ACC112 (cell line): Measurements from ENCODE around the gene ZNF618.

Experiments
- H2AFZ ChIP-seq: fragments of 200-600 bp; sonication (generic); one replicate; pipeline ENCODE4 v1.6.0; 2017; ENCODE audit warnings: antibody characterized with exemption, low read length; ENCODE audit not compliant: unreplicated experiment
- H3K27ac ChIP-seq: fragments of 200-600 bp; sonication (generic); 2 replicates; pipeline ENCODE4 v1.5.1; 2014; ENCODE audit warnings: low read depth, mild to moderate bottlenecking, antibody characterized with exemption, low read length, moderate library complexity
- H3K27me3 ChIP-seq: fragments of 200-600 bp; sonication (generic); 2 replicates; pipeline ENCODE4 v1.6.1; 2014; ENCODE audit warnings: mild to moderate bottlenecking, antibody characterized with exemption, low read length, moderate library complexity, mixed read lengths; ENCODE audit not compliant: insufficient read depth
- H3K36me3 ChIP-seq: fragments of 200-600 bp; sonication (generic); 2 replicates; pipeline ENCODE4 v1.6.1; 2016; ENCODE audit warnings: mild to moderate bottlenecking, antibody characterized with exemption, low read length, moderate library complexity, mixed read lengths; ENCODE audit not compliant: insufficient read depth
- H3K4me1 ChIP-seq: fragments of 200-600 bp; sonication (generic); one replicate; pipeline ENCODE4 v1.6.1; 2016; ENCODE audit warnings: low read length, mixed read lengths; ENCODE audit not compliant: insufficient read depth, unreplicated experiment, control insufficient read depth
- H3K4me3 ChIP-seq: fragments of 200-600 bp; sonication (generic); 2 replicates; pipeline ENCODE4 v1.5.1; 2014; ENCODE audit warnings: mild to moderate bottlenecking, low read depth, low read length
- H3K79me2 ChIP-seq: fragments of 200-600 bp; sonication (generic); one replicate; pipeline ENCODE4 v1.6.0; 2016; ENCODE audit warnings: low read length; ENCODE audit not compliant: control insufficient read depth, unreplicated experiment, insufficient read depth

Gene ZNF618

DNA sequence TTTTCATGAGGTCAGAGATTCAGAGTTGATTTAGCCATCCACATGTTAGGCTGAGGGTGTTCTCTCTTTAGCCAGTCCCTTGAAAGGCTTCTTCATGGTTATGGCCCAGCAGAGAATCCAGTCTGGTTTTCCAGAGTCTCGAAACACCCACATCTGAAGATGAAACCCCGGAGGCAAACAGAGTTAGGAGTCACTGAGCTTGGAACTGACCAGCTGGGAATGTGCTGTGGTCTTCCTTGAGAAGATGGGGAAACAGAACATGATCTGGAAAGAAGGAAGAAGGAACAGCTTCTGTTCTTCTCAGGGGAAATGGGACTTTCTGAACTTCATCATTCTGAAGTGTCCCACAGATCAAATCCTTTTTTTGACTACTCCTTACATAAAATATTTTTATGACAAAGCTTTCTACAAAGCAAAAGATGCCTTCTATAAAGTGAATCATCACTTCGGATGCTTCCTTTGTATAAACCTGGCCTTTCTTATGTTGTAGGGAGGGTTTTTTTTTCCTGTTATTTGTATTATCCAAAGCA, 45.4 kb downstream of the ZNF618 start:
- no peak overlapping the region for H3K4me3 ChIP-seq
- H2AFZ ChIP-seq: no peak overlapping the region
- no peaks in the 10 kb centered on the region for H3K27me3 ChIP-seq
- peaks cover 12% of the 10 kb centered on the region for H3K4me1 ChIP-seq
- peaks cover 15% of the 10 kb centered on the region for H3K79me2 ChIP-seq
- no peak overlapping the region for H3K27ac ChIP-seq
- H3K36me3 ChIP-seq: peaks cover 10% of the 10 kb centered on the region

DNA sequence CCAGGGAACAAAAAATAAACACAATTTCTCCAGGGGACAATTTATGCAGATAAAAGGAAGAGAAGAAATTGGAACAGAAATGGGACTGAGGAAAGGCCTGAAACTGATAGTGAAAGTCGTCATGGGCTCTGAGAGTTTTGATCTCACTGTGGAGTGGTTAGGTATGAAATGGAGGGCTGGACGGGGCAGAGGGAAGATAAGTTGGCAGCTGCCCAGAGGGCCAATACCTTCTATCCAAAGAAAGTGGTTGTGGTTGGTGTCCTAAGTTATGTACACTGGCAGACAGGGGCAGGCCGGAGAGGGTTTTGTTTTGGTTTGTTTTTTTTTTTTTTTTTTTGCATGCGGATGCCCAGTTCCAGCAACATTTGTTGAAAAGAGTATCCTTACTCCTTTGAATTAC, 46.1 kb downstream of the ZNF618 start:
- H3K4me3 ChIP-seq: no peak overlapping the region
- peaks cover 10% of the 10 kb centered on the region for H3K36me3 ChIP-seq
- H3K27ac ChIP-seq: no peak overlapping the region
- H3K4me1 ChIP-seq: peaks cover 12% of the 10 kb centered on the region
- H2AFZ ChIP-seq: no peak overlapping the region
- H3K27me3 ChIP-seq: no peaks in the 10 kb centered on the region
- peaks cover 15% of the 10 kb centered on the region for H3K79me2 ChIP-seq

DNA sequence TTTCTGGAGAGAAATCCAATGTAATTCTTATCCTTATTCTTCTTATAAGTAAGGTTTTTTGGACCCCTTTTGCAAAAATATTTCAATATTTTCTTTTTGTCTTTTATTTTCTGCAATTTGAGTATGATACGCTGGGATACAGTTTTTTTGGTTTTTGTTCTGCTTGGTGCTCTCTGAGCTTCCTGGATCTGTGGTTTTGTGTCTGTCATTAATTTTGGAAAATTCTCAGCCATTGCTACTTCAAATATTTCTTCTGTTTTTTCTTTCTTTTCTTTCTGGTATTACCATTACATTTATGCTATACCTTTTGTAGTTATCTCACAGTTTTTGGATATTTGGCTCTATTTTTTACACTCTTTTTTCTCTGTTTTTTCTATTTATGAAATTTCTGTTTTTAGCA, 50.1 kb downstream of the ZNF618 start:
- no peak overlapping the region for H3K4me3 ChIP-seq
- no peaks in the 10 kb centered on the region for H3K27me3 ChIP-seq
- H3K27ac ChIP-seq: no peak overlapping the region
- peaks cover 17% of the 10 kb centered on the region for H3K36me3 ChIP-seq
- H3K4me1 ChIP-seq: peaks cover 26% of the 10 kb centered on the region
- no peak overlapping the region for H2AFZ ChIP-seq
- H3K79me2 ChIP-seq: peaks cover 17% of the 10 kb centered on the region

DNA sequence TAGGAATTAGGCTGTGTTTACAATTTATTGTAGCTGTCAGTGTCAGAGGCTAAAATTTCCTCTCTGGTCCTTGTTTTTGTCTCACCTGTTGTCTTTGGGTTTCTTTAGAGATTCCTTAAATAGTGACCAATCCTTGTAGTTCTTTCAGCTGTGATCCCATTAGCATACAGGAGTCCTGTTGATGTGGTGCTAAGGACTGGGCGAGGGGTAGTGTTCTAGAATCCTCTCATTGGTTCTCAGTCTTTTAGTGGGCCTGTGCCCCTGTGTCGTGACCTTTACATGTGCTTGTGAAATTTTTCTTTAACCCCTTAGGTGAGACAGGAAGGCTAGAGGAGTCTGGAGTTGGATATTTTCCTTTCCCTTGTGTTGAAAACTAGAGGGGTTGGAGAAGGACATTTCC, 51.2 kb downstream of the ZNF618 start:
- Histone ChIP-seq H3K4me3 (no peak overlapping the region), H3K79me2 (peaks cover 20% of the 10 kb centered on the region), H3K27me3 (no peaks in the 10 kb centered on the region), H3K27ac (no peak overlapping the region), H3K4me1 (peaks cover 16% of the 10 kb centered on the region), H2AFZ (no peak overlapping the region), H3K36me3 (peaks cover 17% of the 10 kb centered on the region)

DNA sequence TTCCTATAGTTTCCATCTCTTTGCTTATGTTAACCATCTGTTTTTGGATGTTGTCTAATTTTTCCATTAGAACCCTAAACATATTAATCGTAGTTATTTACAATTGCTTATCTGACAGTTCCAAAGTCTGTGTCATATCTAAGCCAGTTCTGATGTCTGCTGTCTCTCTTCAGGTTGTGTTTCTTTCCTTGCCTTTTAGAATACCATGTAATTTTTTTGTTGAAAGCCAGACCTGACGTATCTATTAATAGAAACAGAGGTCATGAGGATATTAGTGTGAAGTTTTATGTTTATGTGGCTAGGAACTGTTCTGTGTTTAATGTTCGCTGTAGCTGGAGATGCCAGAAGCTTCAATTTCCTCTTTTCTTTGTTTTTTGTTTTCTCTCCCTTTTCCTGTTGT, 52.2 kb downstream of the ZNF618 start:
- no peaks in the 10 kb centered on the region for H3K27me3 ChIP-seq
- peaks cover 21% of the 10 kb centered on the region for H3K4me1 ChIP-seq
- no peak overlapping the region for H3K4me3 ChIP-seq
- H2AFZ ChIP-seq: no peak overlapping the region
- no peak overlapping the region for H3K27ac ChIP-seq
- peaks cover 22% of the 10 kb centered on the region for H3K79me2 ChIP-seq
- H3K36me3 ChIP-seq: peaks cover 13% of the 10 kb centered on the region

DNA sequence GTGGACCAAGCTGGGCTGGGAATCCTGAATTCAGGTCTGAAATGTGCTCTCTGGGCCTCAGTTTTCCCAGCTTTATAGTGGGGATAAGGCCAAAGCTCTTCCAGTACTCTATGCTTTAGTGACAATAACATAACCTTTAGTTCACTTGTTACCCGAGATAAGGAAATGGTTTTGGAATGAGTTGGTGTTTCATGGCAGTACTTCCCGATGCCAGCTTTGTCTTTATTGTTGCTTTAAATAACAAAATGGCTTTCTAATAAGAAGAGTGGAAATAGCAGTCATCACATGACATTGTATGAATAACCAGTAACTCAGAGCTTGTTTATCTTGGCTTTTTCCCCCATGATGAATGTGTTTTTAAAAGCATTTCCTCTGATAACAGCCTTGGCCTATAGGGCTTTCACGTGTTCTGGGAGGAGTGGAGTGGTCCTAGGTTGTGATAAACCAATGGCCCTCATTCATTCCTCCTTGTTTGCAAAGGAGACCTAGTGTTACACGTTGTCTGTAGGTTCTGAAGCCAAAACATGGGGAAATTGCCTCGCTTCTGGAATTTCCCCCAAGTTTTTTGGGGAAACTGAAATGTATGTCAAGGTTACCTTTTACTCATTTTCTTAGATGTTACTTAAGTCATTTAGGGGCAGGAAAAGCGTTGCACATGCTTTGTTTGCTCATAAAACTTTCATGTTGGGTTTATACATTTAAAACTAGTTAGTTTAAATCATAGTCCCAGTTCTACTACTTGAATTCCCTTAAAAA, 53.7 kb downstream of the ZNF618 start:
- Histone ChIP-seq H3K4me1 (peaks cover 28% of the 10 kb centered on the region), H2AFZ (peak overlapping the region; percentile 20), H3K4me3 (no peak overlapping the region), H3K79me2 (peaks cover 13% of the 10 kb centered on the region), H3K36me3 (peaks cover 7% of the 10 kb centered on the region), H3K27ac (peak overlapping the region; percentile 43; the same call in 1 of the 2 replicates), H3K27me3 (no peaks in the 10 kb centered on the region)

- Histone ChIP-seq H3K4me3 (no peak overlapping the region), H2AFZ (no peak overlapping the region), H3K27ac (peak overlapping the region; percentile 43; the same call in 1 of the 2 replicates), H3K79me2 (peaks cover 11% of the 10 kb centered on the region), H3K36me3 (peaks cover 7% of the 10 kb centered on the region; the same call in 1 of the 2 replicates), H3K27me3 (no peaks in the 10 kb centered on the region), H3K4me1 (peaks cover 28% of the 10 kb centered on the region)
Observed at GRCh38 chr9:113930390-113930783, 54.3 kb downstream of the ZNF618 start.

- Histone ChIP-seq H3K27me3 (no peaks in the 10 kb centered on the region), H3K4me1 (peaks cover 28% of the 10 kb centered on the region), H2AFZ (no peak overlapping the region), H3K36me3 (peaks cover 7% of the 10 kb centered on the region; the same call in 1 of the 2 replicates), H3K4me3 (no peak overlapping the region), H3K79me2 (peaks cover 11% of the 10 kb centered on the region), H3K27ac (no peak overlapping the region)
Observed at GRCh38 chr9:113931140-113931539, 55.0 kb downstream of the ZNF618 start.

GRCh38 chr9:113931777-113932176, 55.7 kb downstream of the ZNF618 start:
- Histone ChIP-seq H3K79me2 (peaks cover 11% of the 10 kb centered on the region), H3K4me1 (peaks cover 29% of the 10 kb centered on the region), H3K27ac (no peak overlapping the region), H3K4me3 (no peak overlapping the region), H2AFZ (no peak overlapping the region), H3K36me3 (peaks cover 7% of the 10 kb centered on the region; the same call in 1 of the 2 replicates), H3K27me3 (no peaks in the 10 kb centered on the region)

GRCh38 chr9:113932906-113933584, 56.9 kb downstream of the ZNF618 start:
- Histone ChIP-seq H3K79me2 (peaks cover 11% of the 10 kb centered on the region), H3K4me1 (peaks cover 35% of the 10 kb centered on the region), H3K36me3 (peaks cover 7% of the 10 kb centered on the region; the same call in 1 of the 2 replicates), H3K4me3 (no peak overlapping the region), H3K27me3 (no peaks in the 10 kb centered on the region), H2AFZ (no peak overlapping the region), H3K27ac (no peak overlapping the region)
